Transverse colon (tissue), 4 donors: ENCODE results near the gene CRMP1. TPM values are rescaled to one million over a fixed set of nuclear protein-coding genes. Genes with fewer than 3 reads are reported as not detected.

Experiments
- DNase-seq: peaks from one replicate; pipeline ENCODE4 v3.0.0-alpha.2; 2019
- H3K27ac ChIP-seq, 4 donors: fragments of 200-600 bp; sonication (generic); 2 replicates each; pipeline ENCODE4 v1.5.1; 2016 to 2018; ENCODE audit warnings: inconsistent platforms in 4 of 4
- H3K27me3 ChIP-seq: fragments of 200-600 bp; sonication (generic); 2 replicates; pipeline ENCODE4 v1.5.1; 2017; ENCODE audit warnings: inconsistent platforms
- H3K36me3 ChIP-seq, 4 donors: fragments of 200-600 bp; sonication (generic); 2 replicates each; pipeline ENCODE4 v1.5.1; 2017 to 2019; ENCODE audit warnings: inconsistent platforms in 4 of 4
- H3K4me1 ChIP-seq, 4 donors: fragments of 200-600 bp; sonication (generic); 2 replicates each; pipeline ENCODE4 v1.5.1; 2017 to 2020; ENCODE audit warnings: inconsistent platforms in 4 of 4
- H3K4me3 ChIP-seq, 4 donors: fragments of 200-600 bp; sonication (generic); 1 replicate in 1 of 4; 2 replicates in 3 of 4; pipeline versions ENCODE4 v1.5.1 to v1.6.1; 2017 to 2019; ENCODE audit warnings: inconsistent platforms in 4 of 4
- H3K9me3 ChIP-seq, 2 donors: fragments of 200-600 bp; sonication (generic); 2 replicates each; pipeline ENCODE4 v1.5.1; 2017 to 2019; ENCODE audit warnings: inconsistent platforms in 2 of 2
- EP300 ChIP-seq: sonication (generic); formaldehyde crosslinking; IDR thresholded peaks from one replicate; pipeline ENCODE4 v1.6.1; 2017; ENCODE audit warnings: antibody characterized with exemption, low read depth
- POLR2A ChIP-seq: fragments of 450-650 bp; IDR thresholded peaks from one replicate; pipeline ENCODE4 v1.6.1; 2016; ENCODE audit warnings: antibody characterized with exemption, mild to moderate bottlenecking, moderate library complexity
- POLR2AphosphoS5 ChIP-seq, 3 donors: sonication (generic); formaldehyde crosslinking; IDR thresholded peaks; one replicate each; pipeline ENCODE4 v1.6.1; 2016; ENCODE audit warnings: antibody characterized with exemption in 3 of 3
- WGBS, 2 donors: methylation state at CpG; one replicate each; pipeline ENCODE4 v1.1.5; 2018; ENCODE audit warnings: low coverage in 1 of 2; 5-methylcytosine and 5-hydroxymethylcytosine counted together
- in situ Hi-C, 4 donors: fragments of 200-750 bp; cut with MboI; loops; one replicate each; pipeline versions ENCODE4 v1.15.0 to v1.15.1; 2017; ENCODE audit warnings: low sequenced_read_pairs in 3 of 4, low pct_ligation_motif_present in 1 of 4, low pct_unique_long_range_greater_than_20kb in 1 of 4
- intact Hi-C: fragments of 100-400 bp; cut with DNase I; formaldehyde crosslinking; loops from one replicate; pipeline ENCODE4 v1.15.1; 2023; ENCODE audit warnings: low total_unique reads
- total RNA-seq, 4 donors: library from RNA; depleted of rRNA; stranded (reverse); fragments of >200 nt; gene quantifications; one replicate each; pipeline ENCODE4 v1.1.0, GENCODE V29; 2016
- TF ChIP-seq, protein P1 (sequence below), 5 experiments: fragments of 200-600 bp in 3 of 5; fragments of 450-650 bp in 2 of 5; sonication (generic) in 3 of 5; IDR thresholded peaks; 1 replicate in 2 of 5; 2 replicates in 3 of 5; pipeline ENCODE4 v1.5.1; 2016 to 2017; ENCODE audit warnings: antibody characterized with exemption in 5 of 5, inconsistent platforms in 3 of 5, mild to moderate bottlenecking in 2 of 5, moderate library complexity in 1 of 5

The CRMP1 gene
- total RNA-seq, 4 donors from 2014 or later, result 0.55 to 3.0 (median 2.1) TPM; not detected in 1

DNA sequence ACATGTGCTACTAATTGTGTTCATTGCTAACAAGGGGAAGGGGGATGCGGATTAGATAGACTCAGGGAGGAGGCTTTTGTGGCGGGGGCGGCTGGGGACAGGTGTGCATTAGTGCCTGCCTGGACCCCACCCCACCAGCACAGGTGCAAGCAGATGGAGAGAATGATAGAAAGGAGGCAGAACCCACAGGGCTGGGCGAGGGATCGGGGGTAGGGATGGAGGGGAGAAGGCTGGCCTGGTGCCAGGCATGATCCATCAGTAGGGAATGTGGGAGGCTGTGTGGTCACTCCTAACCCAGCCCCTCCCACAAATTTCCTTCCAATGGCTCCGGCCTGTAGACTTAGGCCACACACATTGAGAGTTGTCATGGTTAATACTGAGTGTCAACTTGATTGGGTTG, 30.5 kb upstream of the CRMP1 start:
- H3K27ac ChIP-seq, result no peak overlapping the region
- intact Hi-C loops, result no loop called here
- 79% methylated on average over 6 of the region's 6 CpGs; no CpG with 5 or more reads in 1 of the 2 donors for WGBS, 2 donors

DNA sequence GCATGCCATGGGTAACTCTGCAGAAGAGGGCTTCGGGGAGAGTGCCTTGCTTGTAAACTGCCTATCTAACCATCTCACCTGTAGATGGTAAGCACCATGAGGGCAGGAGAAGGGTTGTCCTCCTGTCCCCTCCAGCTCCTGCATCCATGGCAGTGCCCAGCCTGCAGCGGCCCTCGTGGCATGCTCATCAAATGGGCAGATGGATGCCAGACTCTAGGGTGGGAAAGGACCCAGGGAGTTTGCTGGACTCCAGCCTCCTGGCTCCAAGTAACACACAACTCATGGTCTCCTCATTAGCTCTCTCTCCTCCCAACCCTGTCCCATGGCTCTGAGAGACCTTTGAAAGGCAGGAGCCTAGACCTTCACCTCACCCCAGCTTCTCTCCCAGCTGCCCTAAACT, 29.7 kb upstream of the CRMP1 start:
- Histone ChIP-seq H3K27ac (no peak overlapping the region), H3K9me3 (no peaks in the 10 kb centered on the region), H3K27me3 (peaks cover 12% of the 10 kb centered on the region), H3K4me3 (no peak overlapping the region), H3K4me1 (no peaks in the 10 kb centered on the region), H3K36me3 (no peaks in the 10 kb centered on the region)
- 60 to 76% methylated on average over 1 to 3 of the region's 3 CpGs for WGBS, 2 donors
- TF ChIP-seq POLR2A (no peak), EP300 (no peak), POLR2AphosphoS5 (IDR thresholded peaks at IDR 0.05) (no peak)
- TF ChIP-seq, protein P1, sequence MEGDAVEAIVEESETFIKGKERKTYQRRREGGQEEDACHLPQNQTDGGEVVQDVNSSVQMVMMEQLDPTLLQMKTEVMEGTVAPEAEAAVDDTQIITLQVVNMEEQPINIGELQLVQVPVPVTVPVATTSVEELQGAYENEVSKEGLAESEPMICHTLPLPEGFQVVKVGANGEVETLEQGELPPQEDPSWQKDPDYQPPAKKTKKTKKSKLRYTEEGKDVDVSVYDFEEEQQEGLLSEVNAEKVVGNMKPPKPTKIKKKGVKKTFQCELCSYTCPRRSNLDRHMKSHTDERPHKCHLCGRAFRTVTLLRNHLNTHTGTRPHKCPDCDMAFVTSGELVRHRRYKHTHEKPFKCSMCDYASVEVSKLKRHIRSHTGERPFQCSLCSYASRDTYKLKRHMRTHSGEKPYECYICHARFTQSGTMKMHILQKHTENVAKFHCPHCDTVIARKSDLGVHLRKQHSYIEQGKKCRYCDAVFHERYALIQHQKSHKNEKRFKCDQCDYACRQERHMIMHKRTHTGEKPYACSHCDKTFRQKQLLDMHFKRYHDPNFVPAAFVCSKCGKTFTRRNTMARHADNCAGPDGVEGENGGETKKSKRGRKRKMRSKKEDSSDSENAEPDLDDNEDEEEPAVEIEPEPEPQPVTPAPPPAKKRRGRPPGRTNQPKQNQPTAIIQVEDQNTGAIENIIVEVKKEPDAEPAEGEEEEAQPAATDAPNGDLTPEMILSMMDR (IDR thresholded peaks at IDR 0.05), result no peak
- intact Hi-C loops, result no loop called here
- DNase-seq, result no peak
- in situ Hi-C loops, result no loop called here

More for the DNA sequence above, 30.5 kb upstream of the CRMP1 start:
- DNase-seq, result no peak
- Histone ChIP-seq H3K4me1 (no peaks in the 10 kb centered on the region), H3K9me3 (no peaks in the 10 kb centered on the region), H3K27me3 (peaks cover 12% of the 10 kb centered on the region), H3K36me3 (no peaks in the 10 kb centered on the region), H3K4me3 (no peak overlapping the region)
- in situ Hi-C loops, result no loop called here
- TF ChIP-seq EP300 (no peak), POLR2A (no peak), POLR2AphosphoS5 (IDR thresholded peaks at IDR 0.05) (no peak)
- TF ChIP-seq, protein P1 (IDR thresholded peaks at IDR 0.05), result no peak

DNA sequence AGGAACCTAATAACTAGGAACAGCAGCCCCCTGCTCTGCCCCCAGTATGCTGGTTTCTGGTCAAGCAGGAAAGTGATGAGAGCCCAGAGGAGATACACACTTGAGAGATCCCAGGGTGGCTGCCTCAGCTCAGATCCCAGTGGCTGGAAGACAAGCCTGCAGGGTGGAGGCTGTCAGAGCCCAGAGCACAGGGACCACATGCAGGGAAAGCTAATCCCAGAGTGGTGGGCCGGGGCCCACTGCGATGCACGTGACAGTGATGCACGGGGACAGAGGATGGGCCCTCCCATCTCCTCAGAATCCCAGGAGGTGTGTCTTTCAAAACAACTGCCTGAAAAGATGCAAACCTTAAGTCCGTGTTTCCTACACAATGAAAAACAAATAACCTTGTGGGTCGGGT, 29.1 kb upstream of the CRMP1 start:
- Histone ChIP-seq H3K4me3 (no peak overlapping the region), H3K9me3 (no peaks in the 10 kb centered on the region), H3K27ac (no peak overlapping the region), H3K4me1 (no peaks in the 10 kb centered on the region), H3K36me3 (no peaks in the 10 kb centered on the region), H3K27me3 (peaks cover 12% of the 10 kb centered on the region)
- intact Hi-C loops, result no loop called here
- 33 to 62% methylated on average over 4 to 6 of the region's 6 CpGs for WGBS, 2 donors
- no peak for DNase-seq
- in situ Hi-C loops, result no loop called here
- TF ChIP-seq POLR2AphosphoS5 (IDR thresholded peaks at IDR 0.05) (no peak), EP300 (no peak), POLR2A (no peak)
- TF ChIP-seq, protein P1 (IDR thresholded peaks at IDR 0.05), result no peak

DNA sequence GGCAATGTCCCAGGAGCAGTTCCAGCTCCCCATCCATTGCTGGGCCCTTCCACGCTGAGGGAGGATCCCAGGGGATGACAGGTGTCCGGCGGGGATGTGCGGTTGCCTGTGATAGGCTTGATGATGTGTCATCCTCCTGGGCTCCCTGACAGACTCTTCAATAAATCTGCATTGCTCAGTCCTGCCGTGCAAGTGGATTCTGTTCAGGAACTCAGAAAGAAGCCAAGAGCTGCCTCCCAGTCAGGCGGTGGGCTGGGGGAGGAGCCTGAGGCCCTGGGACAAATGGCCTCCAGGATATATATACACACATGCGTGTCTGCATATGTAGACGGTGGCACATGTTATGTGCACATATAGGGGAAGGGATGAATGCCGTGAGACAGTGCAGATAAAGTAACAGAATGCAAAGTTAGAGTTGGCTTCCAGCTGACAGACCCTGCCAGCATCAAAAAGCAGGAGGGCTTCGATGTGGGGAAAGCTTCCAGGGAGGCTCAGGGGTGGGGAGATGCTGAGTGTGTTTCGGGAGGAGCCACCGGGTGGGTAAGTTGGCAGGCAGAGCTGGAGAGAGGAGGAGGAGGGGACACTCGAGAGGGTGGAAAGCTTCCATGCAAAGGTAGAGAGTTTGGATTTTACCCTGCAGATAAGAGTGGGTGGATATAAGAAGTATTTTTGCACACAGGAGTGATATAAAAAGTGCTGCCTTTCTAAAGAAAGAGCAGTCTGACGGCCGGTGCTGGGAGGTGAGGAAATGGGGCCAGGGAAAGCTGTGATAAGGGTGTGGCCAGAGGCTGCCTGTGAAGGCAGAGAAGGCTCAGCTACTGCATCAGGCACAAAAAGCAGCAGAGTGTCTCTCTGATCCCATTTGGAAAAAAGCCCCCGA, 28.5 kb upstream of the CRMP1 start:
- 24 to 38% methylated on average over 3 to 16 of the region's 16 CpGs for WGBS, 2 donors
- intact Hi-C loops, result no loop called here
- no peak overlapping the region for H3K27ac ChIP-seq

More for the DNA sequence above, 28.5 kb upstream of the CRMP1 start:
- no peak for TF ChIP-seq EP300
- Histone ChIP-seq H3K36me3 (no peaks in the 10 kb centered on the region), H3K27me3 (peaks cover 12% of the 10 kb centered on the region), H3K9me3 (no peaks in the 10 kb centered on the region), H3K4me1 (no peaks in the 10 kb centered on the region), H3K4me3 (no peak overlapping the region)
- DNase-seq, result no peak
- in situ Hi-C loops, result no loop called here
